Measurements from ENCODE around the gene PCDHGB7.

GRCh38 chr5:141382469-141383294, 34.8 kb upstream of the PCDHGB7 start, which contains the start of gene PCDHGA7:
- TF ChIP-seq, protein P1, sequence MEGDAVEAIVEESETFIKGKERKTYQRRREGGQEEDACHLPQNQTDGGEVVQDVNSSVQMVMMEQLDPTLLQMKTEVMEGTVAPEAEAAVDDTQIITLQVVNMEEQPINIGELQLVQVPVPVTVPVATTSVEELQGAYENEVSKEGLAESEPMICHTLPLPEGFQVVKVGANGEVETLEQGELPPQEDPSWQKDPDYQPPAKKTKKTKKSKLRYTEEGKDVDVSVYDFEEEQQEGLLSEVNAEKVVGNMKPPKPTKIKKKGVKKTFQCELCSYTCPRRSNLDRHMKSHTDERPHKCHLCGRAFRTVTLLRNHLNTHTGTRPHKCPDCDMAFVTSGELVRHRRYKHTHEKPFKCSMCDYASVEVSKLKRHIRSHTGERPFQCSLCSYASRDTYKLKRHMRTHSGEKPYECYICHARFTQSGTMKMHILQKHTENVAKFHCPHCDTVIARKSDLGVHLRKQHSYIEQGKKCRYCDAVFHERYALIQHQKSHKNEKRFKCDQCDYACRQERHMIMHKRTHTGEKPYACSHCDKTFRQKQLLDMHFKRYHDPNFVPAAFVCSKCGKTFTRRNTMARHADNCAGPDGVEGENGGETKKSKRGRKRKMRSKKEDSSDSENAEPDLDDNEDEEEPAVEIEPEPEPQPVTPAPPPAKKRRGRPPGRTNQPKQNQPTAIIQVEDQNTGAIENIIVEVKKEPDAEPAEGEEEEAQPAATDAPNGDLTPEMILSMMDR (conservative IDR thresholded peaks at IDR 0.05; ENCODE audit: low read depth, low read length) = peak; percentile 56
- no peak for TF ChIP-seq EZH2 (IDR thresholded peaks at IDR 0.05; ENCODE audit: borderline replicate concordance, low read depth, low read length, poor library complexity, severe bottlenecking)

Measured in A673 (cell line).